HepG2 (cell line): ENCODE data around the gene ZDHHC7. TPM values are rescaled to one million over a fixed set of nuclear protein-coding genes. Genes with fewer than 3 reads are reported as not detected.

Experiments used
- ATF1 ChIP-seq: IDR thresholded peaks from 2 replicates; pipeline ENCODE4 v1.6.1; 2016; ENCODE audit warnings: mild to moderate bottlenecking, control low read depth
- BORCS8-MEF2B ChIP-seq: sonication (generic); formaldehyde crosslinking; IDR thresholded peaks from 2 replicates; pipeline ENCODE4 v1.8.0; 2022; ENCODE audit warnings: mild to moderate bottlenecking, missing genetic modification reagents
- EED ChIP-seq: sonication (generic); formaldehyde crosslinking; IDR thresholded peaks from 2 replicates; pipeline ENCODE4 v1.5.0; 2020; ENCODE audit warnings: mild to moderate bottlenecking, missing genetic modification reagents
- FOXO4 ChIP-seq: sonication (generic); formaldehyde crosslinking; conservative IDR thresholded peaks from 2 replicates; pipeline ENCODE4 v1.8.1; 2023; ENCODE audit warnings: missing genetic modification reagents
- HDAC6 ChIP-seq: fragments of 200-600 bp; sonication (generic); IDR thresholded peaks from 2 replicates; pipeline ENCODE4 v1.7.0; 2017; ENCODE audit warnings: mild to moderate bottlenecking, antibody characterized with exemption, low read length, low read depth
- HNF4G ChIP-seq, 2 experiments: sonication (generic) in 1 of 2; formaldehyde crosslinking in 1 of 2; IDR thresholded peaks; 2 replicates each; pipeline versions ENCODE4 v1.4.0 to v1.6.1; 2011 to 2020; ENCODE audit warnings: borderline replicate concordance in 2 of 2, low read depth in 2 of 2, mild to moderate bottlenecking in 2 of 2, low read length in 1 of 2, missing genetic modification reagents in 1 of 2, moderate library complexity in 1 of 2
- KAT8 ChIP-seq: IDR thresholded peaks from 2 replicates; pipeline ENCODE4 v1.6.1; 2016; ENCODE audit warnings: missing genetic modification reagents, missing compliant biosample characterization
- KLF15 ChIP-seq: sonication (generic); formaldehyde crosslinking; IDR thresholded peaks from 2 replicates; pipeline ENCODE4 v1.8.1; 2023; ENCODE audit warnings: borderline replicate concordance, mild to moderate bottlenecking, inconsistent platforms, missing genetic modification reagents, mixed read lengths
- NR1H2 ChIP-seq: sonication (generic); formaldehyde crosslinking; IDR thresholded peaks from 2 replicates; pipeline ENCODE4 v1.8.1; 2022; ENCODE audit warnings: low read depth, missing genetic modification reagents, borderline replicate concordance
- PLRG1 ChIP-seq: fragments of 450-650 bp; conservative IDR thresholded peaks from 2 replicates; pipeline ENCODE4 v1.6.1; 2016
- RBM22 ChIP-seq: fragments of 200-400 bp; formaldehyde crosslinking; optimal IDR thresholded peaks from 2 replicates; pipeline ENCODE3; 2017; ENCODE audit warnings: mild to moderate bottlenecking, low read length, moderate library complexity
- SAP130 ChIP-seq: IDR thresholded peaks from 2 replicates; pipeline ENCODE4 v1.6.1; 2016; ENCODE audit warnings: low read depth
- SMC3 ChIP-seq: IDR thresholded peaks from 2 replicates; pipeline ENCODE4 v1.6.1; 2011; ENCODE audit warnings: low read length, improper control_type of control experiment
- SOX5 ChIP-seq: IDR thresholded peaks from 2 replicates; pipeline ENCODE4 v1.6.1; 2016; ENCODE audit warnings: borderline replicate concordance
- TRIM24 ChIP-seq: sonication (generic); formaldehyde crosslinking; IDR thresholded peaks from 2 replicates; pipeline ENCODE4 v1.8.0; 2022; ENCODE audit warnings: mild to moderate bottlenecking, missing genetic modification reagents
- ZNF10 ChIP-seq: sonication (generic); formaldehyde crosslinking; IDR thresholded peaks from 2 replicates; pipeline ENCODE4 v1.4.0; 2020; ENCODE audit warnings: mild to moderate bottlenecking, low read depth, missing genetic modification reagents, borderline replicate concordance
- ZNF101 ChIP-seq: sonication (generic); formaldehyde crosslinking; IDR thresholded peaks from 2 replicates; pipeline ENCODE4 v1.4.0; 2020; ENCODE audit warnings: mild to moderate bottlenecking, low read depth, missing genetic modification reagents, borderline replicate concordance
- ZNF251 ChIP-seq: sonication (generic); formaldehyde crosslinking; IDR thresholded peaks from 2 replicates; pipeline ENCODE4 v1.9.0; 2021; ENCODE audit warnings: mild to moderate bottlenecking, missing genetic modification reagents
- ZNF274 ChIP-seq: sonication (generic); formaldehyde crosslinking; IDR thresholded peaks from 2 replicates; pipeline ENCODE4 v1.5.1; 2020; ENCODE audit warnings: mild to moderate bottlenecking, missing genetic modification reagents
- ZNF280B ChIP-seq: sonication (generic); formaldehyde crosslinking; IDR thresholded peaks from 2 replicates; pipeline ENCODE4 v1.5.0; 2020; ENCODE audit warnings: missing genetic modification reagents, mild to moderate bottlenecking, borderline replicate concordance
- ZNF296 ChIP-seq: sonication (generic); formaldehyde crosslinking; conservative IDR thresholded peaks from 2 replicates; pipeline ENCODE4 v1.5.0; 2020; ENCODE audit warnings: mild to moderate bottlenecking, missing genetic modification reagents
- ZNF382 ChIP-seq: sonication (generic); formaldehyde crosslinking; IDR thresholded peaks from 2 replicates; pipeline ENCODE4 v1.5.0; 2020; ENCODE audit warnings: missing genetic modification reagents, mild to moderate bottlenecking, borderline replicate concordance
- ZNF451 ChIP-seq: sonication (generic); formaldehyde crosslinking; IDR thresholded peaks from 2 replicates; pipeline ENCODE4 v1.5.0; 2020; ENCODE audit warnings: mild to moderate bottlenecking, missing genetic modification reagents
- ZNF644 ChIP-seq: IDR thresholded peaks from 2 replicates; pipeline ENCODE4 v1.6.1; 2016; ENCODE audit warnings: low read depth
- polyA plus RNA-seq, 8 experiments: library from polyadenylated mRNA; depleted of rRNA in 3 of 8; stranded (reverse) in 7 of 8; unstranded in 1 of 8; fragments of >200 nt; fragmentation: Illumina TruSeq in 4 of 8; extraction: Trizol in 4 of 8; gene quantifications; 2 replicates each; pipeline versions ENCODE4 v1.2.1 to v1.2.3, GENCODE V29; 2011 to 2016; ENCODE audit warnings: low read depth in 4 of 8, missing spikeins in 1 of 8, mixed read lengths in 1 of 8; ENCODE audit not compliant: insufficient read depth in 1 of 8
- total RNA-seq, 5 experiments: library from RNA; depleted of rRNA; stranded (reverse); fragments of >200 nt; fragmentation: Illumina TruSeq; extraction: Trizol; gene quantifications; 2 replicates each; pipeline ENCODE4 v1.2.3, GENCODE V29; 2016; ENCODE audit warnings: low read depth in 1 of 5
- TF ChIP-seq, protein P1 (sequence below): sonication (generic); formaldehyde crosslinking; IDR thresholded peaks from 2 replicates; pipeline ENCODE4 v1.8.1; 2022; ENCODE audit warnings: low read depth, mild to moderate bottlenecking, missing genetic modification reagents

Gene ZDHHC7
- total and polyA plus RNA-seq, 2 of the 13 experiments (the other 11 are each of a cell fraction or from before 2014, with no cell fraction given) = 46.8 to 67.6 TPM

DNA sequence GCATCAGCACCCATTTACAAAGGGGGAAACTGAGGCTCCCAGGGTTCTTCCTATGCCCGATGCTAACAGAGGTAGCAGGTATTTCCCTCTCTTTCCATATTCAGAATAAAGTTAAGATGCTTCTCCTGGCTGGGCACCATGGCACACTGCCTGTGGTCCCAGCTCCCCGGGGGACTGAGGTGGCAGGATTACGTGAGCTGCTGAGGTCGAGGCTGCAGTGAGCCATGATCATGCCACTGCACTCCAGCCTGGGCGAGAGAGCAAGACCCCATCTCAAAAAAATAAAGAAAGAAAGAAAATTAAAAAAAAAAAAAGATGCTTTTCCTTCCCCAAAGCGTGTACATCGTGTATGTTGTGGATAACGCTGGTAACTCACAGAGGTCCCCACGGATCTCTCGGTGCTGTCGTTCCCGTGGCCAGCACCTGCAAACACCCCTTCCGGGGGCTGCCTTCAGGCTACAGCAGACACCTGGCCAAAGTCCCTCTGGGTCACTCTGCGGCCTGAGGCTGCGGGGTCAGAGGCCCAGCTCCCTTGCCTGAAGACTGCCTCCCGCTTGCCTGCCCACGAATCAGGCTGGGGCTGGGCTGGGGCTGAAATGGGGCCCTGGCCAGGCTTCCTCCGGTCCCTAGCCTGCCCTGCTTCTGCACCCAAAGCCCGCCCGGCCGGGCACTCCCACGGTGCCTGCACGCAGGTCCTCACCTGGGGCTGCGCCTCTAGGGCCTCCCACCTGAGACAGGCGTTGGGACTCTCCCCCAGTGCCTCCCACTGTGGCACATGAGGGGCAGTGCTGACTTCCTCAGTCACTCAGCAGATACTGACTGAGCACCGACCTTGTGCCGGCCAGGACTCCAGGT lies 63.1 kb downstream of the ZDHHC7 start (continued):
- TF ChIP-seq FOXO4 (CRISPR knock-in tag) (no peak), TRIM24 (CRISPR knock-in tag) (no peak), ZNF101 (CRISPR knock-in tag) (no peak), HNF4G (IDR thresholded peaks at IDR 0.05; ENCODE audit: borderline replicate concordance, low read depth, low read length) (peak; percentile 88), HNF4G (CRISPR knock-in tag; IDR thresholded peaks at IDR 0.05; ENCODE audit: borderline replicate concordance, low read depth) (peak; percentile 83; the same call in 1 of the 2 replicates), ZNF274 (CRISPR knock-in tag) (no peak; the same call in 1 of the 2 replicates), SAP130 (CRISPR knock-in tag) (peak; percentile 58; the same call in 1 of the 2 replicates), ZNF451 (CRISPR knock-in tag) (peak; percentile 87; the same call in 1 of the 2 replicates), RBM22 (no peak), KLF15 (CRISPR knock-in tag) (peak; percentile 40; the same call in 1 of the 2 replicates), EED (CRISPR knock-in tag) (no peak), ZNF251 (CRISPR knock-in tag) (no peak), KAT8 (CRISPR knock-in tag) (peak; percentile 32; the same call in 1 of the 2 replicates), ZNF280B (CRISPR knock-in tag) (no peak; the same call in 1 of the 2 replicates), NR1H2 (CRISPR knock-in tag) (no peak), SMC3 (no peak), PLRG1 (no peak), ZNF382 (no peak), ZNF296 (CRISPR knock-in tag) (no peak), ZNF10 (CRISPR knock-in tag) (no peak), SOX5 (CRISPR knock-in tag) (peak; percentile 19; the same call in 1 of the 2 replicates), ZNF644 (CRISPR knock-in tag) (no peak), BORCS8-MEF2B (CRISPR knock-in tag) (no peak; the same call in 1 of the 2 replicates), ATF1 (no peak), HDAC6 (no peak)
- TF ChIP-seq, protein P1, sequence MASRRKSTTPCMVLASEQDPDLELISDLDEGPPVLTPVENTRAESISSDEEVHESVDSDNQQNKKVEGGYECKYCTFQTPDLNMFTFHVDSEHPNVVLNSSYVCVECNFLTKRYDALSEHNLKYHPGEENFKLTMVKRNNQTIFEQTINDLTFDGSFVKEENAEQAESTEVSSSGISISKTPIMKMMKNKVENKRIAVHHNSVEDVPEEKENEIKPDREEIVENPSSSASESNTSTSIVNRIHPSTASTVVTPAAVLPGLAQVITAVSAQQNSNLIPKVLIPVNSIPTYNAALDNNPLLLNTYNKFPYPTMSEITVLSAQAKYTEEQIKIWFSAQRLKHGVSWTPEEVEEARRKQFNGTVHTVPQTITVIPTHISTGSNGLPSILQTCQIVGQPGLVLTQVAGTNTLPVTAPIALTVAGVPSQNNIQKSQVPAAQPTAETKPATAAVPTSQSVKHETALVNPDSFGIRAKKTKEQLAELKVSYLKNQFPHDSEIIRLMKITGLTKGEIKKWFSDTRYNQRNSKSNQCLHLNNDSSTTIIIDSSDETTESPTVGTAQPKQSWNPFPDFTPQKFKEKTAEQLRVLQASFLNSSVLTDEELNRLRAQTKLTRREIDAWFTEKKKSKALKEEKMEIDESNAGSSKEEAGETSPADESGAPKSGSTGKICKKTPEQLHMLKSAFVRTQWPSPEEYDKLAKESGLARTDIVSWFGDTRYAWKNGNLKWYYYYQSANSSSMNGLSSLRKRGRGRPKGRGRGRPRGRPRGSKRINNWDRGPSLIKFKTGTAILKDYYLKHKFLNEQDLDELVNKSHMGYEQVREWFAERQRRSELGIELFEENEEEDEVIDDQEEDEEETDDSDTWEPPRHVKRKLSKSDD (CRISPR knock-in tag) = 0 out of 2 replicates have a peak, but pooled peaks have one; percentile 17
